HCT116 (cell line): Measurements from ENCODE around the gene IFT88. TPM values are rescaled to one million over a fixed set of nuclear protein-coding genes. Genes with fewer than 3 reads are reported as not detected.

Source experiments
- ATAC-seq: fragments of 200-7000 bp; cut with Tn5 transposase; 2 replicates; pipeline ENCODE4 v1.9.1; 2020; ENCODE audit warnings: mild to moderate bottlenecking, moderate library complexity
- BruUV-seq: library from RNA; stranded (reverse); fragments of 400-500 nt; replicated peaks from 2 replicates; lab custom pipeline; 2021; lab: Mats Ljungman, UMichigan
- CTCF ChIA-PET: fragments of 300-600 bp; sonication (Branson Sonifier 250); formaldehyde crosslinking; loops from one replicate; lab custom pipeline; 2021; ENCODE audit warnings: antibody characterized with exemption; lab: Charles Lee
- POLR2A ChIA-PET: fragments of 300-600, 350-600 bp; sonication (Branson Sonifier 250); formaldehyde crosslinking; loops from one replicate; lab custom pipeline; 2021; ENCODE audit warnings: antibody characterized with exemption; lab: Charles Lee
- RAD21 ChIA-PET, 2 experiments: fragments of 300-600 bp; sonication (Branson Sonifier 250); formaldehyde crosslinking; loops; one replicate each; lab custom pipeline; 2023; ENCODE audit warnings: low total read pairs in 2 of 2; ENCODE audit not compliant: uncharacterized antibody in 2 of 2, unreplicated experiment in 2 of 2, low non-redundant PET in 1 of 2; lab: Charles Lee
- DNase-seq: peaks from one replicate; pipeline ENCODE4 v3.0.0-alpha.2; 2010; ENCODE audit warnings: low read depth, low spot score
- H2AFZ ChIP-seq: fragments of 200-600 bp; shearing (Covaris generic), sonication (generic); 2 replicates; pipeline ENCODE4 v1.6.1; 2017; ENCODE audit warnings: low read depth, mixed run types, mixed read lengths, antibody characterized with exemption, low read length; ENCODE audit not compliant: poor library complexity, severe bottlenecking
- H3K27ac ChIP-seq: 2 replicates; pipeline ENCODE4 v1.5.1; 2012; ENCODE audit warnings: low read depth, low read length
- H3K27me3 ChIP-seq: fragments of 200-600 bp; sonication (generic); 2 replicates; pipeline ENCODE4 v1.6.1; 2016; ENCODE audit warnings: mixed run types, low read length, mixed read lengths; ENCODE audit not compliant: insufficient read depth
- H3K36me3 ChIP-seq, 2 experiments: fragments of 200-500 bp in 1 of 2; fragments of 200-600 bp in 1 of 2; sonication (Bioruptor generic) in 1 of 2; sonication (generic) in 1 of 2; 2 replicates each; pipeline versions ENCODE4 v1.5.1 to v1.6.1; 2014 to 2016; ENCODE audit warnings: low read length in 2 of 2, inconsistent platforms in 1 of 2, mixed read lengths in 1 of 2, mixed run types in 1 of 2; ENCODE audit not compliant: insufficient read depth in 2 of 2, control insufficient read depth in 1 of 2
- H3K4me1 ChIP-seq, 2 experiments: fragments of 200-600 bp in 1 of 2; sonication (generic) in 1 of 2; 2 replicates each; pipeline versions ENCODE4 v1.5.1 to v1.6.1; 2012 to 2017; ENCODE audit warnings: low read length in 2 of 2, inconsistent platforms in 1 of 2, mild to moderate bottlenecking in 1 of 2, mixed read lengths in 1 of 2, mixed run types in 1 of 2, moderate library complexity in 1 of 2; ENCODE audit not compliant: insufficient read depth in 2 of 2, control insufficient read depth in 1 of 2
- H3K4me2 ChIP-seq: fragments of 200-600 bp; sonication (generic); 2 replicates; pipeline ENCODE4 v1.6.1; 2017; ENCODE audit warnings: mixed run types, low read length, mixed read lengths
- H3K4me3 ChIP-seq, 2 experiments: fragments of 200-600 bp in 1 of 2; sonication (generic) in 1 of 2; replicated peaks in 1 of 2; 2 replicates each; pipeline ENCODE4 v1.5.1; 2011 to 2016; ENCODE audit warnings: low read length in 2 of 2, control low read depth in 1 of 2, low read depth in 1 of 2, mild to moderate bottlenecking in 1 of 2, mixed read lengths in 1 of 2, mixed run types in 1 of 2
- H3K79me2 ChIP-seq: fragments of 200-600 bp; sonication (generic); 2 replicates; pipeline ENCODE4 v1.6.1; 2017; ENCODE audit warnings: mild to moderate bottlenecking, mixed run types, low read length, moderate library complexity, mixed read lengths; ENCODE audit not compliant: insufficient read depth
- H3K9ac ChIP-seq: fragments of 200-600 bp; sonication (generic); 2 replicates; pipeline ENCODE4 v1.6.1; 2016; ENCODE audit warnings: low read length, mixed read lengths
- H3K9me2 ChIP-seq: fragments of 200-600 bp; sonication (generic), shearing (Covaris generic); 2 replicates; pipeline ENCODE4 v1.6.1; 2017; ENCODE audit warnings: mixed run types, mild to moderate bottlenecking, moderate library complexity; ENCODE audit not compliant: insufficient read depth
- H3K9me3 ChIP-seq, 2 experiments: fragments of 200-500 bp in 1 of 2; fragments of 200-600 bp in 1 of 2; sonication (Bioruptor generic) in 1 of 2; sonication (generic) in 1 of 2; 2 replicates each; pipeline ENCODE4 v1.6.1; 2014 to 2017; ENCODE audit warnings: low read length in 2 of 2, mixed read lengths in 2 of 2, inconsistent platforms in 1 of 2, low read depth in 1 of 2, mild to moderate bottlenecking in 1 of 2, mixed run types in 1 of 2, moderate library complexity in 1 of 2; ENCODE audit not compliant: control insufficient read depth in 1 of 2, insufficient read depth in 1 of 2
- H4K20me1 ChIP-seq: fragments of 200-600 bp; sonication (generic), shearing (Covaris generic); 2 replicates; pipeline ENCODE4 v1.6.1; 2017; ENCODE audit warnings: mixed run types, mild to moderate bottlenecking, moderate library complexity; ENCODE audit not compliant: insufficient read depth
- CBX3 ChIP-seq: IDR thresholded peaks from 2 replicates; pipeline ENCODE4 v1.6.1; 2012; ENCODE audit warnings: low read depth
- CEBPB ChIP-seq: IDR thresholded peaks from 2 replicates; pipeline ENCODE4 v1.6.1; 2012; ENCODE audit warnings: low read depth
- ELF1 ChIP-seq: IDR thresholded peaks from 2 replicates; pipeline ENCODE4 v1.6.1; 2012; ENCODE audit warnings: low read depth, borderline replicate concordance
- EZH2 ChIP-seq: fragments of 200-600 bp; sonication (generic); IDR thresholded peaks from 2 replicates; pipeline ENCODE4 v1.6.1; 2017; ENCODE audit warnings: antibody characterized with exemption, mixed run types
- EZH2phosphoT487 ChIP-seq: fragments of 200-600 bp; IDR thresholded peaks from 2 replicates; pipeline ENCODE4 v1.6.1; 2018; ENCODE audit warnings: antibody characterized with exemption, borderline replicate concordance
- FOSL1 ChIP-seq: IDR thresholded peaks from 2 replicates; pipeline ENCODE4 v1.6.1; 2012; ENCODE audit warnings: low read depth
- JUND ChIP-seq: IDR thresholded peaks from 2 replicates; pipeline ENCODE4 v1.6.1; 2012
- POLR2AphosphoS5 ChIP-seq: IDR thresholded peaks from 2 replicates; pipeline ENCODE4 v1.6.1; 2011; ENCODE audit warnings: mild to moderate bottlenecking, low read depth, low read length, moderate library complexity
- RAD21 ChIP-seq: IDR thresholded peaks from 2 replicates; pipeline ENCODE4 v1.6.1; 2012; ENCODE audit warnings: low read depth, mild to moderate bottlenecking
- SIN3A ChIP-seq: IDR thresholded peaks from 2 replicates; pipeline ENCODE4 v1.6.1; 2012; ENCODE audit warnings: low read depth
- SP1 ChIP-seq: IDR thresholded peaks from 2 replicates; pipeline ENCODE4 v1.6.1; 2012; ENCODE audit warnings: low read depth
- TCF7L2 ChIP-seq: IDR thresholded peaks from 2 replicates; pipeline ENCODE4 v1.7.0; 2011; ENCODE audit warnings: borderline replicate concordance, inconsistent platforms; ENCODE audit not compliant: insufficient read depth, insufficient read length; ENCODE audit errors: extremely low read depth
- YY1 ChIP-seq: IDR thresholded peaks from 2 replicates; pipeline ENCODE4 v1.6.1; 2011; ENCODE audit warnings: low read length, low read depth, moderate library complexity, mild to moderate bottlenecking; ENCODE audit not compliant: insufficient replicate concordance; ENCODE audit errors: extremely low read depth
- ZNF274 ChIP-seq: fragments of 200-500 bp; sonication (Bioruptor generic); IDR thresholded peaks from 2 replicates; pipeline ENCODE4 v1.6.1; 2014; ENCODE audit warnings: mild to moderate bottlenecking, low read depth, low read length, inconsistent platforms
- intact Hi-C: fragments of 100-400 bp; cut with micrococcal nuclease; formaldehyde crosslinking; loops from 2 replicates; pipeline ENCODE4 v1.10.0; 2022
- total RNA-seq: library from RNA; stranded (reverse); gene quantifications from one replicate; pipeline ENCODE4 v1.2.1, GENCODE V29; 2021; ENCODE audit not compliant: unreplicated experiment
- TF ChIP-seq, protein P1 (sequence below), 3 experiments: fragments of 200-600 bp in 1 of 3; sonication (generic) in 1 of 3; IDR thresholded peaks in 2 of 3; conservative IDR thresholded peaks in 1 of 3; 2 replicates each; pipeline ENCODE4 v1.5.1; 2012 to 2017; ENCODE audit warnings: low read depth in 2 of 3, low read length in 2 of 3, antibody characterized with exemption in 1 of 3, borderline replicate concordance in 1 of 3, control low read depth in 1 of 3, mild to moderate bottlenecking in 1 of 3, mixed read lengths in 1 of 3, mixed run types in 1 of 3, moderate library complexity in 1 of 3; ENCODE audit not compliant: insufficient read depth in 1 of 3
- TF ChIP-seq, protein P2 (sequence below): IDR thresholded peaks from 2 replicates; pipeline ENCODE4 v1.6.1; 2012; ENCODE audit warnings: low read depth

The IFT88 gene
- total RNA-seq, 1 experiment from 2014 or later = 13.1 TPM

DNA sequence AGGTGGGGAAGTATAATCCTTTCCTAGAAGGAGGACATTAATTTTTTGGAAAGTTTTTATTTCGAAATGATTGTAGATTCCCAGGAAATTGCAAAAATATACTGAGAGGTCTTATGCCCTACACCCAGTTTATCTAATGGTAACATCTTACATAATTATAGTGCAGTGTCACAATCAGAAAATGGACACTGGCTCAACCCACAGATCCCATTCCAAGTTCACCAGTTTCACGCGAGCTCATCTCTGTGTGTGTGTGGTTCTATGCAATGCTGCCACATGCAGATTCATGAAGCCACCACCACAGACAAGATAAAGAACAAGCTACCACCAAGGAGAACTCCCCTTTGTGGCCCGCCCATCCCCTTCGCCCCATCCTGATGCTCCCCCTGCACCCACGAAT is 160.9 kb downstream of the IFT88 start:
- no peaks in the 10 kb centered on the region for H3K9me3 ChIP-seq
- H3K79me2 ChIP-seq = no peaks in the 10 kb centered on the region
- BruUV-seq = no TSS peak
- H3K27ac ChIP-seq = no peak overlapping the region
- H3K27me3 ChIP-seq = no peaks in the 10 kb centered on the region
- intact Hi-C loops = no loop called here
- RAD21 ChIA-PET = no interaction called here
- CTCF ChIA-PET = no interaction called here
- no peak overlapping the region for H2AFZ ChIP-seq
- no peak overlapping the region for H3K9ac ChIP-seq
- no peak overlapping the region for H3K4me3 ChIP-seq
- no peaks in the 10 kb centered on the region for H4K20me1 ChIP-seq
- no peaks in the 10 kb centered on the region for H3K36me3 ChIP-seq
- POLR2A ChIA-PET = no interaction called here
- H3K4me1 ChIP-seq = peaks cover 0 to under 1% of the 10 kb centered on the region in 2 experiments; a peak in 1 of 4 replicates
- no peak for DNase-seq
- no peak for ATAC-seq
- TF ChIP-seq, protein P1, sequence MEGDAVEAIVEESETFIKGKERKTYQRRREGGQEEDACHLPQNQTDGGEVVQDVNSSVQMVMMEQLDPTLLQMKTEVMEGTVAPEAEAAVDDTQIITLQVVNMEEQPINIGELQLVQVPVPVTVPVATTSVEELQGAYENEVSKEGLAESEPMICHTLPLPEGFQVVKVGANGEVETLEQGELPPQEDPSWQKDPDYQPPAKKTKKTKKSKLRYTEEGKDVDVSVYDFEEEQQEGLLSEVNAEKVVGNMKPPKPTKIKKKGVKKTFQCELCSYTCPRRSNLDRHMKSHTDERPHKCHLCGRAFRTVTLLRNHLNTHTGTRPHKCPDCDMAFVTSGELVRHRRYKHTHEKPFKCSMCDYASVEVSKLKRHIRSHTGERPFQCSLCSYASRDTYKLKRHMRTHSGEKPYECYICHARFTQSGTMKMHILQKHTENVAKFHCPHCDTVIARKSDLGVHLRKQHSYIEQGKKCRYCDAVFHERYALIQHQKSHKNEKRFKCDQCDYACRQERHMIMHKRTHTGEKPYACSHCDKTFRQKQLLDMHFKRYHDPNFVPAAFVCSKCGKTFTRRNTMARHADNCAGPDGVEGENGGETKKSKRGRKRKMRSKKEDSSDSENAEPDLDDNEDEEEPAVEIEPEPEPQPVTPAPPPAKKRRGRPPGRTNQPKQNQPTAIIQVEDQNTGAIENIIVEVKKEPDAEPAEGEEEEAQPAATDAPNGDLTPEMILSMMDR (IDR thresholded peaks at IDR 0.05 in 2 of 3, conservative IDR thresholded peaks at IDR 0.05 in 1 of 3; ENCODE audit: borderline replicate concordance in 1 of 3, insufficient read depth in 1 of 3, low read depth in 2 of 3, low read length in 2 of 3) = no peak
- H3K4me2 ChIP-seq = no peak overlapping the region
- H3K9me2 ChIP-seq = no peaks in the 10 kb centered on the region

DNA sequence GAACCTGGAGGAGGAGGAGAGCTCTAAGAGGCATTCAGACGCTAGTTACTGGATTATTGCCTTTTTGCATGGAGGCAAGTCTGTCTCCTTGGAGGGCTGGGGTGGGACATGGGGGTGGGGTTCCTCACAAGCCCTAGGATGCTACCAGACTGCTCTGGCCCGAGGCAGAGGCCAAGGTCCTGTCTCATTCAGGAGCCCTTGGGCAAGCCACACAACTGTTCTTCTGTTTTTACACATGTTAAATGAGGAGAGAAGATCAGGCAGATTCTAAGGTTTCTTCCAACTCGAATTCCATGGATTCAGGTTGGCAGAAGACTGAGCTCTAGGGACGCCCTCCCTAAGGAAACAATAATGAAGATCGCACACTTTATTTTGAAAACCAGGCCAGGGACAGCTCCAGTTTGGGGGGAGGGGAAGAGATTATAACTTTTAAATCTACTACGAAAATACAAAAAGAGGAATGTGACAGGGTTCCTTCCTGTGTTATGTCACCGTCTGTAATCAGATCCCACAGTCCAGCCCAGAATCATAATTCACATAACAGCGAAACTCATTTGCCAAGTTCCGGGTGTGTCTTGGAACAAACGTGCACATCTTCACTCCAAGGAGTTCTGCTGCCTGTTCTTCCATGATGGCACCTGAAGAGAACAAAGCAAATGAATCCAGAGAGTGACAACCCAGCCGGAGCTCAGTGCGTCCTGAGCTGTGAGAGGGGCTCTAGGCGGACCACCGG is 161.8 kb downstream of the IFT88 start:
- Histone ChIP-seq H3K9me2 (no peaks in the 10 kb centered on the region), H3K27me3 (no peaks in the 10 kb centered on the region), H3K9me3 (no peaks in the 10 kb centered on the region), H3K27ac (no peak overlapping the region), H3K9ac (no peak overlapping the region), H3K36me3 (no peaks in the 10 kb centered on the region), H3K4me1 (no peaks in the 10 kb centered on the region), H2AFZ (no peak overlapping the region), H3K4me2 (no peak overlapping the region), H3K79me2 (no peaks in the 10 kb centered on the region), H3K4me3 (no peak overlapping the region), H4K20me1 (no peaks in the 10 kb centered on the region)
- intact Hi-C loops = no loop called here
- ATAC-seq (no peak), DNase-seq (no peak)
- RAD21 ChIA-PET = no interaction called here
- POLR2A ChIA-PET = no interaction called here
- CTCF ChIA-PET = no interaction called here
- BruUV-seq = no TSS peak
- TF ChIP-seq RAD21 = no peak
- no peak for TF ChIP-seq ZNF274
- no peak for TF ChIP-seq TCF7L2
- TF ChIP-seq CEBPB = no peak
- TF ChIP-seq YY1 = no peak
- no peak for TF ChIP-seq EZH2
- TF ChIP-seq JUND = no peak
- no peak for TF ChIP-seq SIN3A
- TF ChIP-seq EZH2phosphoT487 = no peak
- TF ChIP-seq ELF1 = no peak
- no peak for TF ChIP-seq CBX3
- no peak for TF ChIP-seq SP1
- TF ChIP-seq FOSL1 = no peak
- no peak for TF ChIP-seq POLR2AphosphoS5
- TF ChIP-seq, protein P2, sequence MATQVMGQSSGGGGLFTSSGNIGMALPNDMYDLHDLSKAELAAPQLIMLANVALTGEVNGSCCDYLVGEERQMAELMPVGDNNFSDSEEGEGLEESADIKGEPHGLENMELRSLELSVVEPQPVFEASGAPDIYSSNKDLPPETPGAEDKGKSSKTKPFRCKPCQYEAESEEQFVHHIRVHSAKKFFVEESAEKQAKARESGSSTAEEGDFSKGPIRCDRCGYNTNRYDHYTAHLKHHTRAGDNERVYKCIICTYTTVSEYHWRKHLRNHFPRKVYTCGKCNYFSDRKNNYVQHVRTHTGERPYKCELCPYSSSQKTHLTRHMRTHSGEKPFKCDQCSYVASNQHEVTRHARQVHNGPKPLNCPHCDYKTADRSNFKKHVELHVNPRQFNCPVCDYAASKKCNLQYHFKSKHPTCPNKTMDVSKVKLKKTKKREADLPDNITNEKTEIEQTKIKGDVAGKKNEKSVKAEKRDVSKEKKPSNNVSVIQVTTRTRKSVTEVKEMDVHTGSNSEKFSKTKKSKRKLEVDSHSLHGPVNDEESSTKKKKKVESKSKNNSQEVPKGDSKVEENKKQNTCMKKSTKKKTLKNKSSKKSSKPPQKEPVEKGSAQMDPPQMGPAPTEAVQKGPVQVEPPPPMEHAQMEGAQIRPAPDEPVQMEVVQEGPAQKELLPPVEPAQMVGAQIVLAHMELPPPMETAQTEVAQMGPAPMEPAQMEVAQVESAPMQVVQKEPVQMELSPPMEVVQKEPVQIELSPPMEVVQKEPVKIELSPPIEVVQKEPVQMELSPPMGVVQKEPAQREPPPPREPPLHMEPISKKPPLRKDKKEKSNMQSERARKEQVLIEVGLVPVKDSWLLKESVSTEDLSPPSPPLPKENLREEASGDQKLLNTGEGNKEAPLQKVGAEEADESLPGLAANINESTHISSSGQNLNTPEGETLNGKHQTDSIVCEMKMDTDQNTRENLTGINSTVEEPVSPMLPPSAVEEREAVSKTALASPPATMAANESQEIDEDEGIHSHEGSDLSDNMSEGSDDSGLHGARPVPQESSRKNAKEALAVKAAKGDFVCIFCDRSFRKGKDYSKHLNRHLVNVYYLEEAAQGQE = no peak
